Measurements from ENCODE around the gene TMEM59. TPM values are rescaled to one million over a fixed set of nuclear protein-coding genes. Genes with fewer than 3 reads are reported as not detected.
A peak's percentile ranks its signal among the peaks of the same experiment; 100 is the strongest.
"Not testable (repeated sequence)": the region's sequence is repeated elsewhere in the genome, so short reads cannot be mapped to it uniquely, and the experiment has no call there.

Gene TMEM59
- total RNA-seq, 1 experiment from 2014 or later, result 127 TPM

DNA sequence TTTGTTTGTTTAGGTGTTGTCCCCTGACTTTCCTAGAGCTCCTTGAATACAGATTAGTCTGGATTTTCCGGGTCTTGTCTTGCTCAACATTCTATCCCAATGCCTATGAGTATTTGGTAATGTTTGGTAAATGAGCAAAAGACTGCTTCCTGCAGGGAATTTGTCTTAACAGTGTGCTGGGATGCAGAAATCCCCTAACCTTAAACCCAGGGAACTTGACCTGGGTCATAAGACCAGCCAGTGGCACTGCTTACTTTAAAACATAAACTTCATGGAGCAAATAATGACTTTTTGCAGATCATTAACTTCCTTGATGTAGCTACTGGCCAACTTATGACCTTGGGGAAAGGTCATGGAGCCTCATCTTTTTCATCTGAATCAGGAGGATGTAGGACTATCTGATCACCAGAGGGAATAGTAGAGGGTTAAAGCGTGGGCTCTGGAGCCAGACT is 27.6 kb upstream of the TMEM59 start:
- DNase-seq, result no peak
- no peaks in the 10 kb centered on the region for H3K36me3 ChIP-seq (replicated peaks; ENCODE audit: control insufficient read depth, insufficient read depth, low read length)
- H3K27me3 ChIP-seq (ENCODE audit: control insufficient read depth, insufficient read depth, low read length), result no peaks in the 10 kb centered on the region
- H3K4me3 ChIP-seq (ENCODE audit: insufficient read depth, low read depth, low read length), result no peak overlapping the region

- H3K27me3 ChIP-seq (ENCODE audit: control insufficient read depth, insufficient read depth, low read length), result no peaks in the 10 kb centered on the region
- no peak for DNase-seq
- no peak overlapping the region for H3K4me3 ChIP-seq (ENCODE audit: insufficient read depth, low read depth, low read length)
- no peaks in the 10 kb centered on the region for H3K36me3 ChIP-seq (replicated peaks; ENCODE audit: control insufficient read depth, insufficient read depth, low read length)
Observed at GRCh38 chr1:54077359-54077758, 24.4 kb upstream of the TMEM59 start.

GRCh38 chr1:54070171-54070837 is 17.3 kb upstream of the TMEM59 start:
- DNase-seq, result peak; percentile 54
- Histone ChIP-seq H3K4me3 (ENCODE audit: insufficient read depth, low read depth, low read length) (no peak overlapping the region), H3K27me3 (ENCODE audit: control insufficient read depth, insufficient read depth, low read length) (no peaks in the 10 kb centered on the region), H3K36me3 (replicated peaks; ENCODE audit: control insufficient read depth, insufficient read depth, low read length) (no peaks in the 10 kb centered on the region)

GRCh38 chr1:54069791-54070170 is 16.8 kb upstream of the TMEM59 start:
- no peak overlapping the region for H3K4me3 ChIP-seq (ENCODE audit: insufficient read depth, low read depth, low read length)
- DNase-seq, result peak; percentile 20
- H3K27me3 ChIP-seq (ENCODE audit: control insufficient read depth, insufficient read depth, low read length), result no peaks in the 10 kb centered on the region
- no peaks in the 10 kb centered on the region for H3K36me3 ChIP-seq (replicated peaks; ENCODE audit: control insufficient read depth, insufficient read depth, low read length)

GRCh38 chr1:54064299-54064698 is 11.3 kb upstream of the TMEM59 start:
- Histone ChIP-seq H3K4me3 (ENCODE audit: insufficient read depth, low read depth, low read length) (no peak overlapping the region), H3K36me3 (replicated peaks; ENCODE audit: control insufficient read depth, insufficient read depth, low read length) (no peaks in the 10 kb centered on the region), H3K27me3 (ENCODE audit: control insufficient read depth, insufficient read depth, low read length) (no peaks in the 10 kb centered on the region)
- DNase-seq, result no peak

DNA sequence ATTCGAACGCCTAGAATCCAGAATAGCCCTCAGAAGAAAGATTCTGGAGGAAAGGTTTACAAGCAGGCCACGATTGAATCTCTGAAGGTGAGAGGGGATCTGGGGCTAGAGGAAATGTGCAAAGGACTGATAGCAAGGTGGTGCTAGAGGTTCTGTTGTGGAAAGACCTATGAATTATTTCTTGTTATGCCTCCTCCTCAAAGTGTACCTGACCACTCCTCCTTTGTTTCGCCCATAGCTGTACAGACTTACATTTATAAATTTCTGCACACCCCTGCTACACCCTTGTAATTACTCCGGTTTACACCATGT is 1.4 kb upstream of the TMEM59 start:
- peak overlapping the region; percentile 4; the same call in 1 of the 2 replicates for H3K4me3 ChIP-seq (ENCODE audit: insufficient read depth, low read depth, low read length)
- H3K27me3 ChIP-seq (ENCODE audit: control insufficient read depth, insufficient read depth, low read length), result no peaks in the 10 kb centered on the region
- peak; percentile 8 for DNase-seq
- no peaks in the 10 kb centered on the region for H3K36me3 ChIP-seq (replicated peaks; ENCODE audit: control insufficient read depth, insufficient read depth, low read length)

DNA sequence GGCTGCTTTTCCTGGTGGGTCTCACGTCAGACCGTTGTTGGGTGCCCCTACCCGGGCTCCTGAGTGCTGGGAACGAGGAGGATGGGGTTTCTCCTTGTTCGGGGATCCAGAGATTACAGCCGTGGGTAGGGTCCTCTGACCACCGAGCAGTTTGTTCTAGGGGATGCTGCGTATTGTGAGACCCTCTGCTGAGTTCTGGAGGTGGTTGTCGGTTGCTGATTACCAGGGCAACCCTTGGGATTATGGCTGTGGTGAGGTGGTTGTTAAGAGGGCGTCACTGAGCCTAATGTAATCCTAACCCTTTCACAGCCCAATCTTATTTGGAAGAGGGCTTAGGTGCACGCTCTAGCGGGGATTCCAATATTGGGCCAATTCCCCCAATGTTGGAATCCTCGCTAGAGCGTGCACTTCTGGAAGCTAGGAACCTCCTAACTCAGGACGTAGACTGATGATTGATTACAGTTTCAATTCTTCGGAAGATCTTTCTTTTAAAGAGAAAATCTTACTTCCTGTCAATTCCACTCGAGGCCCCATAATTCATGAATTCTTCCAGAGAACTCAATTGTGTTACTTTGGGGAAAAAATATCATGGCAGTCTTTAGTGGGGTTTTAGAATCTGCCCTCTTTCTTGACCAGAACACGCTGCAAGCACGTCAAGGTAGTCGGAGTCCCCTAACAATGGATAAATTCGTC is 887 bp upstream of the TMEM59 start:
- H3K36me3 ChIP-seq (replicated peaks; ENCODE audit: control insufficient read depth, insufficient read depth, low read length), result no peaks in the 10 kb centered on the region
- no peak for DNase-seq
- H3K27me3 ChIP-seq (ENCODE audit: control insufficient read depth, insufficient read depth, low read length), result no peaks in the 10 kb centered on the region
- peak overlapping the region; percentile 97 for H3K4me3 ChIP-seq (ENCODE audit: insufficient read depth, low read depth, low read length)

DNA sequence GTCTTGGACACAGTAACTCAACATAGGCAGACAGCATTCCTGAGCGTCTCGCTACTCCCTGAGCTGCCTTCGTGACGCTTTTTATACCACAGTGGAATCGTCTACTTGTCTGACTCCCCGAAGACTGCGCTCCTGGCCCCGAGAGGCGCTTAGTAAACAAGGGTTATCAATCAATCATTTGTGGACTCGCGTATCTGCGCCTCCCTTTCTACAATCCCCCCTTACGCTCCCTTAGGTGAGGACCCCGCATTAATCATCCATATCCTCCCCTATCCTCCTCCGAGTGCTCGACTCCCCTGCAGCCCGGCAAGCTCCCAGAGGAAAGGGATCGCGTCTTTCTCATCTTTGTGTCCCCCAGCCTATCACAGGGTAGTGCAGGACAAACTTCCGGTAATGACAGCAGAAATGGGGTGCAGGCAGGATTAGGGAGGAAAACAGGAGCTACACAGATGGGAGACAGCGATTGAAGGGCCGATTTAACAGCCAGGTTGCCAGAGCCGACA is 522 bp downstream of the TMEM59 start:
- H3K36me3 ChIP-seq (replicated peaks; ENCODE audit: control insufficient read depth, insufficient read depth, low read length), result no peaks in the 10 kb centered on the region
- DNase-seq, result peak; percentile 70
- peak overlapping the region; percentile 97 for H3K4me3 ChIP-seq (ENCODE audit: insufficient read depth, low read depth, low read length)
- H3K27me3 ChIP-seq (ENCODE audit: control insufficient read depth, insufficient read depth, low read length), result no peaks in the 10 kb centered on the region

- peak; percentile 30 for DNase-seq
- Histone ChIP-seq H3K4me3 (ENCODE audit: insufficient read depth, low read depth, low read length) (peak overlapping the region; percentile 97), H3K27me3 (ENCODE audit: control insufficient read depth, insufficient read depth, low read length) (no peaks in the 10 kb centered on the region), H3K36me3 (replicated peaks; ENCODE audit: control insufficient read depth, insufficient read depth, low read length) (no peaks in the 10 kb centered on the region)
Observed at GRCh38 chr1:54051933-54052430, 1.0 kb downstream of the TMEM59 start.

- not testable (repeated sequence) for DNase-seq
Observed at GRCh38 chr1:54050435-54050834, 2.6 kb downstream of the TMEM59 start.

DNA sequence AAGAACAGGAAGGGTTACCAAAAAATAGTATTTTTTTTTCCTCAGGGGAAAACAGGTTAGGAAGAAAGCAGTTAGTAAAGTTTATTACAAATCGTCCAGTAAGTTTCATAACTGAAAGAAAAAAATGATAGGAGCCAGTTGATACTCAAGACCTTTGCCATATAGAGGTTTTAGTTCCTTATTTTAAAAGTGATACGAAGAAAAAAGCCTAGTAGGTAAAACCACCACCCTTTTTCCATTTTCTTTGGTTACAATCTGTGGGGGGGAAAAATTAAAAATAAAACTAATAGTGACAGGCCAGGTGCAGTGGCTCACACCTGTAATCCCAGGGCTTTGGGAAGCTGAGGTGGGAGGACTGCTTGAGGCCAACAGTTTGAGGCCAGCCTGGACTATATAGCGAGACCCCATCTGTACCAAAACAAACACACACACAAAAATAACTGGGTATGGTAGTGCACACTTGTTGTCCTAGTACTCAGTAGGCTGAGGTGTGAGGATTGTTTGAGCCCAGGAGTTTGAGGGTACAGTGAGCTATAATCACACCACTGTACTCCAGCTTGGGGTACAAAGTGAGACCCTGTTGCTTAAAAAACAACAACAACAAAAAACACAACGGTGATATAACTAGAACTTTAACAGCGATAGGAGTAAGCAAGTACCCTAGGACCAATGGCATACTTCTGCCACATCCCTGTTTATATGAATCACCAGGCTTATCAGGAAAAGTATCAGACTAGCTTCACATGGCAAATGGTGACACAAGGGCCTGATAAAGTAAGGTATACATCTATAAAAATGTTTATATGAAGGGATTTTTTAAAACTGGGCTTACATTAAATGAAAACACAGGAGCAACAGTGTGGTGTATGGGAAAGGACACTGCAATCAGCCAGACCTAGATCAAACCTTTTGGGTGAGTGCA is 5.4 kb downstream of the TMEM59 start:
- no peak for DNase-seq
- H3K4me3 ChIP-seq (ENCODE audit: insufficient read depth, low read depth, low read length), result no peak overlapping the region
- H3K36me3 ChIP-seq (replicated peaks; ENCODE audit: control insufficient read depth, insufficient read depth, low read length), result peaks cover 5% of the 10 kb centered on the region

More at GRCh38 chr1:54050435-54050834, 2.6 kb downstream of the TMEM59 start:
- not testable (repeated sequence) for H3K27me3 ChIP-seq (ENCODE audit: control insufficient read depth, insufficient read depth, low read length); H3K4me3 ChIP-seq (ENCODE audit: insufficient read depth, low read depth, low read length); H3K36me3 ChIP-seq (replicated peaks; ENCODE audit: control insufficient read depth, insufficient read depth, low read length)

GRCh38 chr1:54046671-54047383 is 6.2 kb downstream of the TMEM59 start:
- no peak for DNase-seq
- Histone ChIP-seq H3K27me3 (ENCODE audit: control insufficient read depth, insufficient read depth, low read length) (no peaks in the 10 kb centered on the region), H3K4me3 (ENCODE audit: insufficient read depth, low read depth, low read length) (no peak overlapping the region), H3K36me3 (replicated peaks; ENCODE audit: control insufficient read depth, insufficient read depth, low read length) (peaks cover 8% of the 10 kb centered on the region)

More for the DNA sequence above, 5.4 kb downstream of the TMEM59 start:
- H3K27me3 ChIP-seq (ENCODE audit: control insufficient read depth, insufficient read depth, low read length), result no peaks in the 10 kb centered on the region

DNA sequence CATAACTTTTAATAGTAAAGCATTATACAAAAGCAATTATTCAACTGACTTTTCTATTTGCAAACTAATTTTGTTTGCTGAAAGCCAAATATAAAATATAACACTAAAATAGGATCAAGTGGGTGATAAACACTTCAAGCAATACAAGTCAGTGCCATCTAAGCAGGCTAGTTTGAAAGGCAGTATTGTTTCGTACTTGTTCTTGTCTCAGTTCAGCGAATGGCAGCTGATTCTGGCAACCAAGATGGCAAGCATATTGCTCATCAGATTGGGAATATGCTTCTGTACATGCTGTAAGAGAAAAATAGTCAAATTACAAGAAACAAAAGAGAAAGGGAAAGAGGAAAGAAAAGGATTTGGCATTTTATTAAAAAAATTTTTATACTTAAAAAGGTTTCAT is 7.5 kb downstream of the TMEM59 start:
- Histone ChIP-seq H3K4me3 (ENCODE audit: insufficient read depth, low read depth, low read length) (no peak overlapping the region), H3K36me3 (replicated peaks; ENCODE audit: control insufficient read depth, insufficient read depth, low read length) (peaks cover 10% of the 10 kb centered on the region), H3K27me3 (ENCODE audit: control insufficient read depth, insufficient read depth, low read length) (no peaks in the 10 kb centered on the region)
- DNase-seq, result no peak

- no peak for DNase-seq
- H3K4me3 ChIP-seq (ENCODE audit: insufficient read depth, low read depth, low read length), result no peak overlapping the region
- H3K36me3 ChIP-seq (replicated peaks; ENCODE audit: control insufficient read depth, insufficient read depth, low read length), result peaks cover 13% of the 10 kb centered on the region
- H3K27me3 ChIP-seq (ENCODE audit: control insufficient read depth, insufficient read depth, low read length), result no peaks in the 10 kb centered on the region
Observed at GRCh38 chr1:54041806-54042205, 11.2 kb downstream of the TMEM59 start.
